C4-2B (cell line): ENCODE data around the gene HOXA2.

Source experiments
- H3K27ac ChIP-seq: fragments of 450-650 bp; 2 replicates; pipeline ENCODE4 v1.5.1; 2017
- ZFX ChIP-seq: fragments of 450-650 bp; IDR thresholded peaks from 2 replicates; pipeline ENCODE4 v1.6.1; 2017
- TF ChIP-seq, protein P1 (sequence below): fragments of 450-650 bp; conservative IDR thresholded peaks from 2 replicates; pipeline ENCODE4 v1.5.1; 2017; ENCODE audit warnings: mild to moderate bottlenecking

The HOXA2 gene

GRCh38 chr7:27143023-27143949 is 40.8 kb upstream of the HOXA2 start, which contains the start of gene HOXA5:
TSS of gene HOXA5 (minus strand) at chr7:27143681. CDS start at chr7:27143607, 74 bp downstream.
- no peak for TF ChIP-seq ZFX
- TF ChIP-seq, protein P1, sequence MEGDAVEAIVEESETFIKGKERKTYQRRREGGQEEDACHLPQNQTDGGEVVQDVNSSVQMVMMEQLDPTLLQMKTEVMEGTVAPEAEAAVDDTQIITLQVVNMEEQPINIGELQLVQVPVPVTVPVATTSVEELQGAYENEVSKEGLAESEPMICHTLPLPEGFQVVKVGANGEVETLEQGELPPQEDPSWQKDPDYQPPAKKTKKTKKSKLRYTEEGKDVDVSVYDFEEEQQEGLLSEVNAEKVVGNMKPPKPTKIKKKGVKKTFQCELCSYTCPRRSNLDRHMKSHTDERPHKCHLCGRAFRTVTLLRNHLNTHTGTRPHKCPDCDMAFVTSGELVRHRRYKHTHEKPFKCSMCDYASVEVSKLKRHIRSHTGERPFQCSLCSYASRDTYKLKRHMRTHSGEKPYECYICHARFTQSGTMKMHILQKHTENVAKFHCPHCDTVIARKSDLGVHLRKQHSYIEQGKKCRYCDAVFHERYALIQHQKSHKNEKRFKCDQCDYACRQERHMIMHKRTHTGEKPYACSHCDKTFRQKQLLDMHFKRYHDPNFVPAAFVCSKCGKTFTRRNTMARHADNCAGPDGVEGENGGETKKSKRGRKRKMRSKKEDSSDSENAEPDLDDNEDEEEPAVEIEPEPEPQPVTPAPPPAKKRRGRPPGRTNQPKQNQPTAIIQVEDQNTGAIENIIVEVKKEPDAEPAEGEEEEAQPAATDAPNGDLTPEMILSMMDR: no peak
- H3K27ac ChIP-seq: no peak within 1 kb of the TSS

DNA sequence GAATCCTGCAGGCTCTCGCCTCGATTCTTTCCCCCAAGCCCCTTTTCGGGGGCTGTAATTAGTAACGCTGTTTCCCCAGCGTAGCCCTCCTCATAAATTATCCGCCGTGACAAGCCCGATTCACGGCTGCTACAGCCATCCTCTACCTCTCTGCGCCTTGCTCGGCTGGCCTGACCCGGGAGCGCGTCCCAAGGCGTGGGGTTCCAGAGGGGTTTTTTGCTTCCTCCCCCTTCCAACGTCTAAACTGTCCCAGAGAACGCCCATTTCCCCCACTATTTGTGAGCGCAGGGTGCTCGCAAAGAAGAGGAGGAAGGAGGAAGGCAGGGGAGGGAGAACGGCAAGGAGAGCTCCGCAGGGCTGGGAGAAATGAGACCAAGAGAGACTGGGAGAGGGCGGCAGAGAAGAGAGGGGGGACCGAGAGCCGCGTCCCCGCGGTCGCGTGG is 40.1 kb upstream of the HOXA2 start:
- no peak for TF ChIP-seq ZFX
- TF ChIP-seq, protein P1: no peak
- H3K27ac ChIP-seq: no peak overlapping the region

GRCh38 chr7:27141923-27142579 is 39.6 kb upstream of the HOXA2 start:
- no peak overlapping the region for H3K27ac ChIP-seq
- TF ChIP-seq, protein P1: no peak
- TF ChIP-seq ZFX: no peak

GRCh38 chr7:27141137-27141922 is 38.8 kb upstream of the HOXA2 start:
- H3K27ac ChIP-seq: no peak overlapping the region
- no peak for TF ChIP-seq ZFX
- TF ChIP-seq, protein P1: no peak

- TF ChIP-seq ZFX: no peak
- TF ChIP-seq, protein P1: no peak
- no peak overlapping the region for H3K27ac ChIP-seq
Measured at GRCh38 chr7:27140126-27140857, 37.8 kb upstream of the HOXA2 start.

DNA sequence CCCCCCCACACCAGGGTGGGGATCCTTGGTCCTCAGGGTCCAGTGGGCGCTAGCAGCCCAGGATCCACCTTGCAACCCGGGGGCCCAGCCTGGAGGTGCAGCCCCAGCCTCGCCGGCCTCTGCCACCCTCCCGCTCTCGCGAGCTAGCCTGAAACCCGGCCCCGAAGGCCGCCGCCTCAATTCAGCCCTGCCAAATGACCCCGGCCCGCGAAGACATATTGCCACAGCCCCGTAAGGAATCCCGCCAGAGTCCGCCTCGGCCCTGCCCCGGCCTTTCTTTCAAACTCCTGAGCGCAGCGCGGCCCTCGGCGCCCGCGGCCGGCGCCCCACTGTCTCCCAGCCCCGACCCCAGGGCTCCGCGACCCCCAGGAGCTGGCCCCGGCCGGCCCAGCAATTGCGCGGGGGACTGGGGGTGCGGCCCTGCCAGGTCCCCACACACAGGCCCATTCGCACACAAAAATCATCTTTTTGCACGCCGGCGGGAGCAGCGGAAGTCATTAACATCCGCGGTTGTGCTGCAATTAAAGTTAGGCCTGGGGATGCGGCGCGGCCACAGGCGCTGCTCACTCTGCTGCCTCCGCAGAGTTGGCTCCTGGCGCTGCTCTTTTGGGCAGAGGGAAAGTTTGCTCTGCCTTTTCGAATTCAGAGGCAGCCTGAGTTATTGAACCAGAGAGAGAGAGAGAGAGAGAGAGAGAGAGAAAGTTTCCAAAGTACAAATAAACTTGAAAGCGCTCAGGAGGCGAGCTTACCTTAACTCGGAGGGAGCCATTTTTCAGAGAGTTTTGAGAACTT is 37.0 kb upstream of the HOXA2 start:
- no peak overlapping the region for H3K27ac ChIP-seq
- TF ChIP-seq, protein P1: no peak
- TF ChIP-seq ZFX: no peak
